WTC11 (cell line): ENCODE data around the gene PER1. TPM values are rescaled to one million over a fixed set of nuclear protein-coding genes. Genes with fewer than 3 reads are reported as not detected.

Experiments
- ATF1 ChIP-seq: sonication (generic); formaldehyde crosslinking; IDR thresholded peaks from 2 replicates; pipeline ENCODE4 v1.8.1; 2023; ENCODE audit warnings: mild to moderate bottlenecking, moderate library complexity, missing genetic modification reagents
- CDX4 ChIP-seq: fragments of 250-450 bp; sonication (Bioruptor Pico); IDR thresholded peaks from 2 replicates; pipeline ENCODE4 v1.9.0; 2021; ENCODE audit warnings: moderate library complexity, mild to moderate bottlenecking, inconsistent platforms, borderline replicate concordance
- CREB1 ChIP-seq: sonication (generic); formaldehyde crosslinking; IDR thresholded peaks from 2 replicates; pipeline ENCODE4 v1.8.0; 2023; ENCODE audit warnings: mild to moderate bottlenecking, missing genetic modification reagents
- CREM ChIP-seq: sonication (generic); formaldehyde crosslinking; IDR thresholded peaks from 2 replicates; pipeline ENCODE4 v1.8.1; 2022; ENCODE audit warnings: mild to moderate bottlenecking, missing genetic modification reagents, moderate library complexity
- E2F4 ChIP-seq: sonication (generic); formaldehyde crosslinking; IDR thresholded peaks from 2 replicates; pipeline ENCODE4 v1.8.1; 2022; ENCODE audit warnings: low read depth, mild to moderate bottlenecking, moderate library complexity, missing genetic modification reagents, borderline replicate concordance
- ELF4 ChIP-seq: sonication (generic); formaldehyde crosslinking; IDR thresholded peaks from 2 replicates; pipeline ENCODE4 v1.8.1; 2022; ENCODE audit warnings: low read depth, mild to moderate bottlenecking, moderate library complexity, missing genetic modification reagents
- FOXK1 ChIP-seq: sonication (generic); formaldehyde crosslinking; IDR thresholded peaks from 2 replicates; pipeline ENCODE4 v1.8.0; 2022; ENCODE audit warnings: mild to moderate bottlenecking, moderate library complexity, missing genetic modification reagents
- FOXP1 ChIP-seq: sonication (generic); formaldehyde crosslinking; IDR thresholded peaks from 2 replicates; pipeline ENCODE4 v1.8.0; 2022; ENCODE audit warnings: missing genetic modification reagents, mild to moderate bottlenecking, moderate library complexity, borderline replicate concordance
- FOXP4 ChIP-seq: sonication (generic); formaldehyde crosslinking; IDR thresholded peaks from 2 replicates; pipeline ENCODE4 v1.8.0; 2022; ENCODE audit warnings: mild to moderate bottlenecking, missing genetic modification reagents
- GABPB1 ChIP-seq: sonication (generic); formaldehyde crosslinking; IDR thresholded peaks from 2 replicates; pipeline ENCODE4 v1.8.1; 2023; ENCODE audit warnings: mild to moderate bottlenecking, missing genetic modification reagents
- GTF2I ChIP-seq: fragments of 250-450 bp; sonication (Bioruptor Pico); conservative IDR thresholded peaks from 2 replicates; pipeline ENCODE4 v1.4.0; 2021; ENCODE audit warnings: mild to moderate bottlenecking
- HMGA2 ChIP-seq: fragments of 250-450 bp; sonication (Bioruptor Pico); IDR thresholded peaks from 2 replicates; pipeline ENCODE4 v1.4.0; 2021; ENCODE audit warnings: mild to moderate bottlenecking, moderate library complexity
- JAZF1 ChIP-seq: fragments of 250-450 bp; sonication (Bioruptor Pico); IDR thresholded peaks from 2 replicates; pipeline ENCODE4 v1.9.0; 2021; ENCODE audit warnings: moderate library complexity, mild to moderate bottlenecking, inconsistent platforms
- KAT7 ChIP-seq: sonication (generic); formaldehyde crosslinking; IDR thresholded peaks from 2 replicates; pipeline ENCODE4 v1.8.1; 2023; ENCODE audit warnings: missing genetic modification reagents, mild to moderate bottlenecking, borderline replicate concordance
- NFE2L1 ChIP-seq: sonication (generic); formaldehyde crosslinking; IDR thresholded peaks from 2 replicates; pipeline ENCODE4 v1.8.1; 2023; ENCODE audit warnings: missing genetic modification reagents
- NR2C2 ChIP-seq: sonication (generic); formaldehyde crosslinking; IDR thresholded peaks from 2 replicates; pipeline ENCODE4 v1.8.0; 2022; ENCODE audit warnings: mild to moderate bottlenecking, missing genetic modification reagents
- NR3C1 ChIP-seq: sonication (generic); formaldehyde crosslinking; conservative IDR thresholded peaks from 2 replicates; pipeline ENCODE4 v1.8.1; 2023; ENCODE audit warnings: low read depth, mild to moderate bottlenecking, missing genetic modification reagents
- PREB ChIP-seq: sonication (generic); formaldehyde crosslinking; IDR thresholded peaks from 2 replicates; pipeline ENCODE4 v1.8.1; 2022; ENCODE audit warnings: mild to moderate bottlenecking, missing genetic modification reagents, moderate library complexity, borderline replicate concordance
- SP1 ChIP-seq: sonication (generic); formaldehyde crosslinking; conservative IDR thresholded peaks from 2 replicates; pipeline ENCODE4 v1.8.1; 2022; ENCODE audit warnings: missing genetic modification reagents
- TCF7 ChIP-seq: sonication (generic); formaldehyde crosslinking; IDR thresholded peaks from 2 replicates; pipeline ENCODE4 v1.8.0; 2022; ENCODE audit warnings: mild to moderate bottlenecking, low read depth, missing genetic modification reagents, moderate library complexity
- TP53 ChIP-seq: sonication (generic); formaldehyde crosslinking; IDR thresholded peaks from 2 replicates; pipeline ENCODE4 v1.8.1; 2023; ENCODE audit warnings: mild to moderate bottlenecking, missing genetic modification reagents
- USF2 ChIP-seq: sonication (generic); formaldehyde crosslinking; IDR thresholded peaks from 2 replicates; pipeline ENCODE4 v1.8.1; 2023; ENCODE audit warnings: mild to moderate bottlenecking, missing genetic modification reagents, moderate library complexity
- ZBTB21 ChIP-seq: sonication (generic); formaldehyde crosslinking; IDR thresholded peaks from 2 replicates; pipeline ENCODE4 v1.8.1; 2023; ENCODE audit warnings: mild to moderate bottlenecking, missing genetic modification reagents, borderline replicate concordance
- ZBTB43 ChIP-seq: sonication (generic); formaldehyde crosslinking; IDR thresholded peaks from 2 replicates; pipeline ENCODE4 v1.8.1; 2023; ENCODE audit warnings: mild to moderate bottlenecking, missing genetic modification reagents
- ZNF121 ChIP-seq: sonication (generic); formaldehyde crosslinking; IDR thresholded peaks from 2 replicates; pipeline ENCODE4 v1.8.0; 2023; ENCODE audit warnings: missing genetic modification reagents
- ZNF317 ChIP-seq: sonication (generic); formaldehyde crosslinking; IDR thresholded peaks from 2 replicates; pipeline ENCODE4 v1.8.1; 2023; ENCODE audit warnings: low read depth, mild to moderate bottlenecking, moderate library complexity, missing genetic modification reagents, borderline replicate concordance
- ZNF396 ChIP-seq: fragments of 250-450 bp; sonication (Bioruptor Pico); IDR thresholded peaks from 2 replicates; pipeline ENCODE4 v1.8.0; 2021; ENCODE audit warnings: mild to moderate bottlenecking, moderate library complexity, borderline replicate concordance
- ZNF671 ChIP-seq: fragments of 250-450 bp; sonication (Bioruptor Pico); IDR thresholded peaks from 2 replicates; pipeline ENCODE4 v1.8.0; 2021; ENCODE audit warnings: mild to moderate bottlenecking
- total RNA-seq: library from RNA; stranded (reverse); gene quantifications from 3 replicates; pipeline ENCODE4 v1.2.3, GENCODE V29; 2021
- TF ChIP-seq, protein P1 (sequence below): sonication (generic); formaldehyde crosslinking; IDR thresholded peaks from 2 replicates; pipeline ENCODE4 v1.8.0; 2022; ENCODE audit warnings: mild to moderate bottlenecking, missing genetic modification reagents
- TF ChIP-seq, protein P2 (sequence below): fragments of 250-450 bp; sonication (Bioruptor Pico); IDR thresholded peaks from 2 replicates; pipeline ENCODE4 v1.8.0; 2021; ENCODE audit warnings: mild to moderate bottlenecking
- TF ChIP-seq, protein P3 (sequence below): sonication (generic); formaldehyde crosslinking; IDR thresholded peaks from 2 replicates; pipeline ENCODE4 v1.8.0; 2022; ENCODE audit warnings: mild to moderate bottlenecking, missing genetic modification reagents

Gene PER1
- total RNA-seq, 1 experiment from 2014 or later, result 46.9 TPM

DNA sequence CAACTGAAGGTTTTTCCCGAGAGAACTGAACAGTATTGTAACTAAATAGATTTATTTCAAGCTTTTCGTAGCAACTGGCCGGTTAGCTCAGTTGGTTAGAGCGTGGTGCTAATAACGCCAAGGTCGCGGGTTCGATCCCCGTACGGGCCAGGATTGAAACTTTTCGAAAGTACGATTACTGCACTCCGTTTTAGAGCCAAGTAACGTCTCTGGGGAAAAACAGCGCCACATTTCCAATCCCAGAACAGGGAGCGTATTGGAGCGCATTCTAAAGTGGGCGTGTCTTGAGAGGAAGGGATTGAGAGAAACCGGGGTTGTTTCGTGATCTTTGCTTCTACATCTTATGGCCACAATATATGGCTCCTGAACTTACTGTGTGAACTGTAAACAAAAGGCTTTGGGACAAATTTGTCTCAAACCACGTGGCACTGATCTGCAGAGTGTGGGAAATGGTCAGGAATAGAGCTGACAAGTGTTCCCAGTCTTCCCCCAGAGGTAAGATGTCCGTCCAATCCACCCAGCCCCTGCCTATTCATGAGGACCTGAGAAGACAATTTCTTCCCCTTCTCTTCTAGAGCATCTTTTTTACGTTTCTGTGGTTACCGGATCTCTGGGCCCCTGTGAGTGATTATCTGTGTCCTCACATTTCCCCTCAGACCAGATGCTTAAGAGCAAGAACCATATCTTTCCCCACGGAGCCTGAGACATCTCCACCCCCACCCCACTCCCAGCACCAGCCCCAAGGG lies 35.5 kb upstream of the PER1 start (continued):
- TF ChIP-seq TP53 (CRISPR knock-in tag) (no peak), TCF7 (CRISPR knock-in tag) (no peak), E2F4 (no peak), ELF4 (CRISPR knock-in tag) (no peak), NR3C1 (no peak), JAZF1 (CRISPR knock-in tag) (no peak), ZNF671 (peak; percentile 90; the same call in 1 of the 2 replicates), KAT7 (CRISPR knock-in tag) (no peak), USF2 (CRISPR knock-in tag) (peak; percentile 33; the same call in 1 of the 2 replicates), FOXP1 (no peak), ZNF317 (no peak), PREB (CRISPR knock-in tag) (0 out of 2 replicates have a peak, but pooled peaks have one; percentile 51), CREB1 (no peak), ZBTB43 (CRISPR knock-in tag) (no peak), ATF1 (CRISPR knock-in tag) (no peak), FOXK1 (CRISPR knock-in tag) (no peak), HMGA2 (CRISPR knock-in tag) (no peak), CREM (CRISPR knock-in tag) (no peak), ZNF396 (CRISPR knock-in tag) (no peak), FOXP4 (no peak), NFE2L1 (CRISPR knock-in tag) (no peak), ZNF121 (CRISPR knock-in tag) (no peak), GTF2I (CRISPR knock-in tag) (no peak), GABPB1 (CRISPR knock-in tag) (peak; percentile 50), CDX4 (peak; percentile 73; the same call in 1 of the 2 replicates), SP1 (CRISPR knock-in tag) (peak; percentile 15; the same call in 1 of the 2 replicates), NR2C2 (CRISPR knock-in tag) (no peak), ZBTB21 (no peak)
- TF ChIP-seq, protein P1, sequence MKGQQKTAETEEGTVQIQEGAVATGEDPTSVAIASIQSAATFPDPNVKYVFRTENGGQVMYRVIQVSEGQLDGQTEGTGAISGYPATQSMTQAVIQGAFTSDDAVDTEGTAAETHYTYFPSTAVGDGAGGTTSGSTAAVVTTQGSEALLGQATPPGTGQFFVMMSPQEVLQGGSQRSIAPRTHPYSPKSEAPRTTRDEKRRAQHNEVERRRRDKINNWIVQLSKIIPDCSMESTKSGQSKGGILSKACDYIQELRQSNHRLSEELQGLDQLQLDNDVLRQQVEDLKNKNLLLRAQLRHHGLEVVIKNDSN, result no peak
- TF ChIP-seq, protein P2, sequence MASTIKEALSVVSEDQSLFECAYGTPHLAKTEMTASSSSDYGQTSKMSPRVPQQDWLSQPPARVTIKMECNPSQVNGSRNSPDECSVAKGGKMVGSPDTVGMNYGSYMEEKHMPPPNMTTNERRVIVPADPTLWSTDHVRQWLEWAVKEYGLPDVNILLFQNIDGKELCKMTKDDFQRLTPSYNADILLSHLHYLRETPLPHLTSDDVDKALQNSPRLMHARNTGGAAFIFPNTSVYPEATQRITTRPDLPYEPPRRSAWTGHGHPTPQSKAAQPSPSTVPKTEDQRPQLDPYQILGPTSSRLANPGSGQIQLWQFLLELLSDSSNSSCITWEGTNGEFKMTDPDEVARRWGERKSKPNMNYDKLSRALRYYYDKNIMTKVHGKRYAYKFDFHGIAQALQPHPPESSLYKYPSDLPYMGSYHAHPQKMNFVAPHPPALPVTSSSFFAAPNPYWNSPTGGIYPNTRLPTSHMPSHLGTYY (CRISPR knock-in tag), result 0 out of 2 replicates have a peak, but pooled peaks have one; percentile 78
- TF ChIP-seq, protein P3, sequence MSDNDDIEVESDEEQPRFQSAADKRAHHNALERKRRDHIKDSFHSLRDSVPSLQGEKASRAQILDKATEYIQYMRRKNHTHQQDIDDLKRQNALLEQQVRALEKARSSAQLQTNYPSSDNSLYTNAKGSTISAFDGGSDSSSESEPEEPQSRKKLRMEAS, result peak; percentile 41
